HuH-7.5 (cell line): Measurements from ENCODE around the gene REM1.

ENCODE experiments used
- DNase-seq: peaks from one replicate; pipeline ENCODE4 v3.0.0; 2011; ENCODE audit warnings: low spot score

REM1 gene

DNA sequence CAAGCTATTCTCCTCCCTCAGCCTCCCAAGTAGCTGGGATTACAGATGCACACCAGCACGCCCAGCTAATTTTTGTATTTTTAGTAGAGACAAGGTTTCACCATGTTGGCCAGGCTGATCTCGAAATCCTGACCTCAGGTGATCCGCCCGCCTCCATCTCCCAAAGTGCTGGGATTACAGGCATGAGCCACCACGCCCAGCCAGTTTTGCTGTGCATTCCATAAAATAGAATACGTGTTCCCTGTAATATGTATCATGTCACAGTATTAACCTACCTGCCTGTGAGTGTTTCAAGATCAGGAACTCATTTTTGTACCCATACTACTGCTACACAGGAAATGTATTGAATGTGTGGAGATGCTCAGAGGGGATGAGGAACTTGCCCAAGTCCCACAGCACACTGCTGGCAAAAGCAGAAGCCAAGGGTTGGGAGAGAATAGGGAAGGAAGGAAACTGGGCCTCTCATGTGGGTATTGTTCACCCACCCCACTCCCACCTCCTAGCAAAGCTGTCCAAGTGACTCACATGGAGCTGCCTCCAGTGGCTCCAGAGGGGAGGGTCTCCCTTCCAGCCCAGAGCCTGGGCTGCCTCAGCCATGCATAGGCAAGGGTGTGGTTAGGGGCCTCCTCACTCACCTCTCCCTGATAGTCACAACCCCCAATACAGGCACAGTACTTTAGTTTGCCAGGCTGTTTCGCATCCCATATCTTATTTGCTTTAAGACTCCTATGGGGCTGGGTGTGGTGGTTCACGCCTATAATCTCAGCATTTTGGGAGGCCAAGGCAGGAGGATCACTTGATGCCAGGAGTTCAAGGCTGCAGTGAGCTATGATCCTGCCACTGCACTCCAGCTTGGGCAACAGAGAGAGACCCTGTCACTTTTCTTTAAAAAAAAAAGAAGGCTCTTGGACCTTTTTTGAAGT, 48.5 kb downstream of the REM1 start:
- no peak for DNase-seq

DNA sequence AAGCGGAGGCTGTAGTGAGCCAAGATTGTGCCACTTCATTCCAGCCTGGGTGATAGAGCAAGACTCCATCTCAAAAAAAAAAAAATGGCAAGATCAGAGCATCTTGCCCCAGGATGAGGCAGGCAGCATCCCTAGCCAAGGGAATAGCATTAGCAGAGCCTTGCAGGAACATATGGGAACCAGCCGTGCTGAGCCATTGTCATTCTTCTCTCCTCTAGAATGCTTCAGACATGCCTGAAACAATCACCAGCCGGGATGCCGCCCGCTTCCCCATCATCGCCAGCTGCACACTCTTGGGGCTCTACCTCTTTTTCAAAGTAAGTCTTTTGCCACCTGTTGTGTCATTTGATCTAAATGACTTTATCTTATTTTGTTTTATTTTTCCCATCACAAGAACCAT, 52.2 kb downstream of the REM1 start:
- DNase-seq: no peak
